DND-41 (cell line): Measurements from ENCODE around the gene MYCT1.

ENCODE experiments used
- ATAC-seq: fragments of 200-7000 bp; cut with Tn5 transposase; 3 replicates; pipeline ENCODE4 v1.9.1; 2021; ENCODE audit warnings: low read depth; ENCODE audit not compliant: insufficient read depth
- DNase-seq: peaks from one replicate; pipeline ENCODE4 v3.0.0-alpha.2; 2020
- H2AFZ ChIP-seq: 2 replicates; pipeline ENCODE4 v1.6.0; 2012; ENCODE audit warnings: low read depth, low read length
- H3K27ac ChIP-seq: 2 replicates; pipeline ENCODE4 v1.5.1; 2012; ENCODE audit warnings: low read length, inconsistent platforms
- H3K27me3 ChIP-seq: fragments of 200-600 bp; sonication (generic); 2 replicates; pipeline ENCODE4 v1.6.0; 2012; ENCODE audit warnings: low read length, mild to moderate bottlenecking, inconsistent platforms; ENCODE audit not compliant: insufficient read depth, poor library complexity
- H3K36me3 ChIP-seq: 2 replicates; pipeline ENCODE4 v1.5.1; 2012; ENCODE audit warnings: low read length, inconsistent platforms; ENCODE audit not compliant: insufficient read depth
- H3K4me1 ChIP-seq: 2 replicates; pipeline ENCODE4 v1.5.1; 2012; ENCODE audit warnings: mild to moderate bottlenecking, low read length; ENCODE audit not compliant: insufficient read depth
- H3K4me2 ChIP-seq: 2 replicates; pipeline ENCODE4 v1.6.0; 2012; ENCODE audit warnings: mild to moderate bottlenecking, moderate library complexity, low read length, inconsistent platforms; ENCODE audit not compliant: insufficient read depth
- H3K4me3 ChIP-seq, 2 experiments: fragments of 200-600 bp in 1 of 2; shearing (Covaris generic) in 1 of 2; 2 replicates each; pipeline ENCODE4 v1.5.1; 2012 to 2016; ENCODE audit warnings: inconsistent platforms in 2 of 2, low read length in 2 of 2, mild to moderate bottlenecking in 2 of 2, low read depth in 1 of 2, moderate library complexity in 1 of 2
- H3K79me2 ChIP-seq: 2 replicates; pipeline ENCODE4 v1.6.0; 2012; ENCODE audit warnings: low read length, inconsistent platforms; ENCODE audit not compliant: insufficient read depth
- H3K9ac ChIP-seq: 2 replicates; pipeline ENCODE4 v1.6.0; 2012; ENCODE audit warnings: low read depth, mild to moderate bottlenecking, inconsistent platforms, low read length, moderate library complexity
- H3K9me3 ChIP-seq: 2 replicates; pipeline ENCODE4 v1.5.1; 2012; ENCODE audit warnings: low read length, moderate library complexity, mild to moderate bottlenecking, inconsistent platforms; ENCODE audit not compliant: insufficient read depth, severe bottlenecking
- H4K20me1 ChIP-seq: 2 replicates; pipeline ENCODE4 v1.6.0; 2012; ENCODE audit warnings: low read length; ENCODE audit not compliant: insufficient read depth
- EZH2 ChIP-seq: IDR thresholded peaks from 3 replicates; pipeline ENCODE4 v1.6.1; 2012; ENCODE audit warnings: borderline replicate concordance, low read depth, mild to moderate bottlenecking, moderate library complexity, low read length, inconsistent platforms; ENCODE audit not compliant: severe bottlenecking
- TF ChIP-seq, protein P1 (sequence below): IDR thresholded peaks from 2 replicates; pipeline ENCODE4 v1.5.1; 2012; ENCODE audit warnings: borderline replicate concordance, low read length, moderate library complexity, mild to moderate bottlenecking; ENCODE audit not compliant: poor library complexity, severe bottlenecking; ENCODE audit errors: extremely low read depth

MYCT1 gene, protein sequence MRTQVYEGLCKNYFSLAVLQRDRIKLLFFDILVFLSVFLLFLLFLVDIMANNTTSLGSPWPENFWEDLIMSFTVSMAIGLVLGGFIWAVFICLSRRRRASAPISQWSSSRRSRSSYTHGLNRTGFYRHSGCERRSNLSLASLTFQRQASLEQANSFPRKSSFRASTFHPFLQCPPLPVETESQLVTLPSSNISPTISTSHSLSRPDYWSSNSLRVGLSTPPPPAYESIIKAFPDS

DNA sequence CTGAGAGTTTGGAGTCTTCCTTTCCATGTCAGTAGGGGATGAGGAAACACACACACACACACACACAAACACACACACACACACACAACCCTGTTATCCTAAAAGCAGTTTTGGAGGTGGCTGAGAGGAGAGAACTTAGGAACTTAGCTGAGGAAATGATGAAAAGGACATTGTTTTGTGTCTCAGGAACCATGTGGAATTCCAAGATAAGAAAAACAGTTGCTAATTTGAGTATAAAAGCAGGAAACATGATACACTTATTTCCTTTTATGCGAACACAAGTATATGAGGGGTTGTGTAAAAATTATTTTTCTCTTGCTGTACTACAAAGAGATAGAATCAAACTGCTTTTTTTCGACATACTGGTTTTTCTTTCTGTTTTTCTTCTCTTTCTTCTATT, at the start of gene MYCT1:
MYCT1 (plus strand) TSS at position 264 of the 400 bp plus-strand sequence; CDS start at position 270, 6 bp downstream.
- Histone ChIP-seq H3K27ac (no peak within 1 kb of the TSS), H3K4me2 (no peak within 1 kb of the TSS), H3K36me3 (no peaks in the 10 kb centered on the region), H3K9me3 (no peaks in the 10 kb centered on the region), H3K4me1 (no peaks in the 10 kb centered on the region), H4K20me1 (no peaks in the 10 kb centered on the region), H3K9ac (no peak within 1 kb of the TSS), H3K27me3 (peaks cover 6% of the 10 kb centered on the region), H3K4me3 (no peak within 1 kb of the TSS), H2AFZ (no peak within 1 kb of the TSS), H3K79me2 (no peaks in the 10 kb centered on the region)
- ATAC-seq (no peak), DNase-seq (no peak)
- TF ChIP-seq EZH2: no peak
- TF ChIP-seq, protein P1, sequence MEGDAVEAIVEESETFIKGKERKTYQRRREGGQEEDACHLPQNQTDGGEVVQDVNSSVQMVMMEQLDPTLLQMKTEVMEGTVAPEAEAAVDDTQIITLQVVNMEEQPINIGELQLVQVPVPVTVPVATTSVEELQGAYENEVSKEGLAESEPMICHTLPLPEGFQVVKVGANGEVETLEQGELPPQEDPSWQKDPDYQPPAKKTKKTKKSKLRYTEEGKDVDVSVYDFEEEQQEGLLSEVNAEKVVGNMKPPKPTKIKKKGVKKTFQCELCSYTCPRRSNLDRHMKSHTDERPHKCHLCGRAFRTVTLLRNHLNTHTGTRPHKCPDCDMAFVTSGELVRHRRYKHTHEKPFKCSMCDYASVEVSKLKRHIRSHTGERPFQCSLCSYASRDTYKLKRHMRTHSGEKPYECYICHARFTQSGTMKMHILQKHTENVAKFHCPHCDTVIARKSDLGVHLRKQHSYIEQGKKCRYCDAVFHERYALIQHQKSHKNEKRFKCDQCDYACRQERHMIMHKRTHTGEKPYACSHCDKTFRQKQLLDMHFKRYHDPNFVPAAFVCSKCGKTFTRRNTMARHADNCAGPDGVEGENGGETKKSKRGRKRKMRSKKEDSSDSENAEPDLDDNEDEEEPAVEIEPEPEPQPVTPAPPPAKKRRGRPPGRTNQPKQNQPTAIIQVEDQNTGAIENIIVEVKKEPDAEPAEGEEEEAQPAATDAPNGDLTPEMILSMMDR: no peak

DNA sequence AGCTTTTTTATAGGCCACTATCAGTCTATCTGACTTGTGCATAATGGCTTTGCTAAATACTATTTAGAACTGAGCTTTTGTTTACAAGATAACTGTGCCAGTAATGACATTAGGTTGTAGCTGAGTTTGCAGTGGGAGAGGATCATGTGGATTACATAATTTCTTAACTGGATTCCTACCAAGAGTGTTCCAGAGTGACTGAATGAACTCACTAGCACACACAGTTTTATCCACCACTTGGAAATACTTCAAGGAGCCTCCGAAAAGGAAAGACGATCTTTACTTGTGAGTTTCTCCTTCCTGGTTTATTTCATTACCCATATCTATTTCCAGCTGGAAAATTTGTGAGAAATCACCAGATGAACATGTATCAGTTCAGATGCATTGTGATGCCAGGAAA, 49.6 kb upstream of the MYCT1 start:
- ATAC-seq (no peak), DNase-seq (no peak)
- Histone ChIP-seq H3K4me3 (no peak overlapping the region), H3K4me2 (no peak overlapping the region), H3K9me3 (no peaks in the 10 kb centered on the region), H3K27ac (no peak overlapping the region), H3K36me3 (no peaks in the 10 kb centered on the region), H3K79me2 (no peaks in the 10 kb centered on the region), H3K27me3 (no peaks in the 10 kb centered on the region), H3K9ac (no peak overlapping the region), H3K4me1 (no peaks in the 10 kb centered on the region), H2AFZ (no peak overlapping the region), H4K20me1 (no peaks in the 10 kb centered on the region)
- no peak for TF ChIP-seq EZH2
- TF ChIP-seq, protein P1: no peak

- Histone ChIP-seq H4K20me1 (no peaks in the 10 kb centered on the region), H3K27me3 (no peaks in the 10 kb centered on the region), H3K79me2 (no peaks in the 10 kb centered on the region), H3K27ac (no peak overlapping the region), H3K9me3 (no peaks in the 10 kb centered on the region), H3K4me3 (no peak overlapping the region), H3K4me1 (no peaks in the 10 kb centered on the region), H3K9ac (no peak overlapping the region), H3K36me3 (no peaks in the 10 kb centered on the region), H2AFZ (no peak overlapping the region), H3K4me2 (no peak overlapping the region)
- ATAC-seq (no peak), DNase-seq (no peak)
- no peak for TF ChIP-seq EZH2
- TF ChIP-seq, protein P1: no peak
Observed at GRCh38 chr6:152651986-152652385, 45.7 kb upstream of the MYCT1 start.
